Stimulated activated CD8-positive, alpha-beta memory T cell treated with anti-CD3 and anti-CD28 coated beads, Interleukin-2, amount 100 ng/mL, for 1 hour (primary cell): Measurements from ENCODE around the gene TENT4B.

Source experiments
- DNase-seq, 2 donors: peaks; one replicate each; pipeline ENCODE4 v3.0.0-alpha.2; 2020; ENCODE audit warnings: low read depth in 2 of 2

TENT4B gene

DNA sequence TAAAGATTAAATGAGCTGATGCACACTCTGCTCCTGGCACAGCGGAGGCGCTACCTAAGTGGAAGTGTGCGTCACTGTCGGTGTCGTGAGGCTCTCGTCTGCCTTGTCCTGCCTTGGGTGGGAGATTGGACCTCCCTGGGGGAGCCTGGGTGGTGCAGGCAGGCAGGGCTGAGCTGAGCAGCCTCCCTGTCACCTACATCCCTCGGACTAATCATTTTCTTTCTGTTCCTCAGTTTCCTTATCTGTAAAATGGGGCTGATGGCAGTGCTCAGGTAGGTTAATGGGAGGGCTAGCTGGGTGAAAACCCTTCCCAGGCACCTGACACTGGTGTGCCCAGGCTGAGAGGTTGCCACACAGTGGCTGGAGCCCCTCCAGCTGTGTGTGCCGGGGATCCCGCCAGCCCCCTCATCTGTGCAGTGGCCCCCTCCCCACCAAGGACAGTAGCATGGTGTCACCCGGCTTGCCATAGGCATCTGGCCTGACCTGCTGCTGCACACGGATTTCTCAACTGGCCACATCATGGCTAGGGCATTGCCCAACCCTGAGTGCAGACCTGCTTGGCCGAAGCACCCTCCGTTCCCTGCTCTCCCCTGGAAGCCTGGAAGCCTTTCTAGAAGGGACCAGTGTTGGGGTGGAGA, 117.5 kb downstream of the TENT4B start:
- no peak for DNase-seq

DNA sequence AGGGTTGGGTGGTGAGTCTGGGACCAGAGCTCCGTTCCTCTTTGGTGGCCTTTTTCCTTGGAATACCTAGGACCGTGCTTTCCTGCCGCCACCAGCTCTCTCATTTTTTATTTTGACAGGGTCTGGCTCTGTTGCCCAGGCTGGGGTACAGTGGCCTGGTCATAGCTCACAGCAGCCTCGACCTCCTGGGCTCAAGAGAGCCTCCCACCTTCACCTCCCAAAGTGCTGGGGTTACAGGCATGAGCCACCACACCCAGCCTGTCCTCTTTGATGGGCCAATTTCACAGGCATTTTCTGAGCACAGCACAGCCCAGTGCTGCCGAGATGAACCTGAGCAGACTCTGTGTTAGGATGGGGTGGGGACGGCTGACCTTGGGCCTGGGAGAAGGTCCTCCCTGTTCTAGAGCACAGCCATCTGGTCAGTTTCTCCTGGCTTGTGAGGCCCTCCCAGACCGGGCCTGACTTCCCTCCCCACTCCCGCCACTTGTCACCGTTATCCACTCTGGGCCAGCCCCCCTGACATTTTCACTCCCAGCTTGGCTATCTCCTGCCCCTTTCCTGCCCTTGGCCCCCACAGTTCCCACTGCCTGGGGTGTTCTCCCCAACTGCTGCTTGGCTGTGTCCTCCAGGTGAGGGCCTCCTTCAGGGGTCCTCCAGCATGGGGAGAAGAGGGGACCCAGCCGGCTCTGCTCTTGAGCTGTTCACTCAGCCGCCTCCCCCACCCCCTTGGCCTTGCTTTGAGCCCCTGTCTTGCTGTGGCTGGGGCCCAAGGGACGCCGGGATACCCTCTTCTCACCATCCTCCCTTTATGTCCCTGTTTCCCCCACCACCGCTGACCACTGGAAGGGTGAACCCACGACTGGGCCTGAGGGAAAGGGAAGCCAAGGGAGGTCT, 118.3 kb downstream of the TENT4B start:
- no peak for DNase-seq

DNA sequence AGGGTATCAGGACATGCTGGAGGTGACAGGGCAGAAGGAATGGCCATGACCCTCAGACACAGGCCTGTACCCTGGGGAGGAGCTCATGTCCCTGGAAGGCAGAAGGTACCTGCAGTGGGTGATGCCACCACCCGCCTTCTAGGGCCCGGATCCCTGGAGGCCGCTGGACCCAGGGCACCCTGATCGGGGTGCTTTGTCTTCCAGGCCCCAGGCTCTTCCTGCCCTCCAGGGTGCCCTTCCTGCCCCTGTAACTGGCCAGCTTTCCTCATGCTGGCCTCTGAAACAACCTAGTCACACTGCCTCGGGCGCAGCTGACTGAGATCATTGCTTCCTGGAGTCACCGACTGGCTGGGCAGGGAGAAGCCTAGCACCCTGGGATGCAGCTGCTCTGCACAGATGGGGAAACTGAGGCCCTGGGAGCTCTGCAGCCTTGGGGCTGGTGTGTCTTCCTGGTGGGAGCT, 119.0 kb downstream of the TENT4B start:
- no peak for DNase-seq

DNA sequence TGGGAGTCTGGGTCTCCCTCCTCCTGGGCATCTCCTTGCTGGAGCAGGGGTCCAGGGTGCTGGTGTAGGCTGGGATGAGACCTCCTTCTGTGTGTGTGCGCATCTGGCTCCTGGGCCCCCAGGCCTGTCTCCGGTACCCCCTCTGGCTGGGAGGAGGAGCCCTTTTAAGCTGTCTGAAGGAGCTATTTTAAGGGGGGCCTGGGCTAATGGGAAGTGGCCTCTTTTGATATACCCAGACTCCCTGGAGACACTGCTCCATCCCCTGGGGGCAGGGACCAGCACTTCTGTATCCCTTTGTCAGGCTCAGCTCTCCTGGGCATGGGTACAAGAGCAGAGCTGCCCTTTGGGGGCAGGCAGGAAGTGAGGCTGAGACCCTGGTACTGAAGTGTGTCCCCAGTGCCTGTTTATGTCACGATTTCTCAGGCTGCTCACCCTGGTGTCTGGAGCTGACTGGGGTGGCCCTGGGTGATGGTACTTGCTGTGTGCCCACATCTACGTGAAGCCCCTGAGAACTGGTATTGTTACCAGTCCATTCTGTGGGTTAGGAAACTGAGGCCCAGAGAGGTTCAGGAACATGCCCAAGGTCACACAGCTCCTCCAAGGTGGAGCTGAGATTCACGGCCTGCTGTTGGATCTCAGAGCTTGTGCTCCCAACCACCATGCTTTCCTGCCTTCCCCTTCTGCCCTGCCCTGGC, 119.7 kb downstream of the TENT4B start:
- no peak for DNase-seq

DNA sequence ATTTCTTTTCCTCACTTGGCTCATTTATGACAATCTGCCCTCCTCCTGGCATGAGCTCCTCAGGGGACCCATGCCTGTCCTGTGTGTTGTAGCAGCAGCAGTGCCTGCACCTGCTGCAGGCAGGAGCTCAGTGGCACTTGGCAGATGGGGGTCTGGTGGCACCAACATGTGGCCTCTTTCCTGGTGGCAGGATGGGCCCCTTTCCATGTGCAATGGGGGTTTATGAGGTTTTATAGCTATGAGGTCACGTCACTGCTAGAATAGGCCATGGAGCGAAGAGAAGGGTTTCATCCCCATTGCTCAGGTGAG, 120.2 kb downstream of the TENT4B start:
- no peak for DNase-seq

DNA sequence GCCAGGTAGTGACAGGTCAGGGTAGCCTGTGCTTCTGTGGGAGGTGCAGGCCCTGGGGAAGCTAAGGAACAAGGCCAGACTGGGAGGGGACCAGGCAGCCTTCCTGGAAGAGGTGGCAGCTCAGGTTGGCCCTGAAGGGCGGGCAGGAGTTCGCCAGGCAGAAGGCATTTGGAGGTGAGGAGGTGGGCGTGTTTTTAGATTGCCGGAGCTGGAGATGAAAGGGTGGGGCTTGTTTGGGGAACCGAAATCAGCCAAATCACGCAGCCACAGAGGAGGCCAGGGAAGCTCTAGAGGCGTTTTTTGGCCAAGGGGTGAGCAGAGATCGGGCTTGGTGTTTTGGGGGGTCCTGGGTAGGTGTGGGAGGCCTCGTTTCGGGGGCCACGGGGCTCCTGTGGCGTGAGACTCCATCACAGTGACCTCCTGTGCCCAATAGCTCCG, 120.8 kb downstream of the TENT4B start:
- DNase-seq = no peak

DNA sequence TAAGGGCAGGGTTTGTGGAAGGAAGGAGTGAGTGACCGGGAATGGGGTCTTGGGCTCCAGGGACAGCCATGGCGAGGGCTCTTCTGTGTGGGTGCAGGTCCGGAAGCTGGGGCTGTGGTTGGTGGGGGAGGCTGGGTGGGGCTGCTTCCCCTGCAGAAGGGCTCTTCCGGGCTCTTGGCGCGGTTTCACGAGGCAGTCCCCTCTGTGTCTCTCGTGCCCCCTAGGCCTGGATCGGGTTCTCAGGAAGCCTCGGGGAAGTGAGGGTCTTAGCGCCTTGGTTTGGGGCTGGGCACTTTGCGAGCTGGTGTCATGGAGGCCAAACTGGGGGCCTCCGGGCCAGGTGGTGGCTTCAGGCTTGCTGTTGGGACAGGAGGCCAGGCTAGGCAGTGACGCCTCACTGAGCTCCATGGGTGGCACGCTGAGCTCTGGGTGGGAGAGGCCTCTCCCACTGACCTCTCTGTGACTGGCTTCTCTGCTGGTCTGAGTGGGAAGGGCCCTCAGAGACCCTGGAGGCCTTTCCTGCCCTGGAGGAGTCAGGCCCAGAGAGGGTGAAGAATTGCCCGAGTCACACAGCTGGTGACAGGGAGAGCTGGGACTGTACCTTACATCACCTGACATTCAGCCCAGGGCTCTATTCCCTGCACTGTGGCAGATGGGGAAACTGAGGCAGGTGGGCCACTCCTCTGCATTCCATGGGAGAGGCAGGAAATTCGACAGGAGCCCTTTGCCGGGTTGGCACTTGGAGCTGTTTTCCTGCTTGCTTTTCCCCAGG, 121.4 kb downstream of the TENT4B start:
- DNase-seq = peak; percentile 27 to 33

DNA sequence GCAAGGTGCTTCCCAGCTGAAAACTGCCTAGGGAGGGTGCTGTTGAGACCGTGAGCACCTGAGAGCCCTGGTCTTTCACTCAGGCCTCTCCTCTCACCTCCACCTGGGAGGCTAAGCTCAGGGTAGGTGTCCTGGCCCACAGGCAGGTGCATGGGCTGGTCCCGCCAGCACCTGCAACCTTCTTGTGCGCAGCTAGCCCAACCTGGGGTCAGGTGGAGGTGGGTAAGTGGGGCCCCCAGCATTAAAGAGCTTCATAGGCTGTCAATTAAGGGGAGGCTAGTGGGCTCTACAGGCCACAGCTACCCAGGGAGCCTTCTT, 122.0 kb downstream of the TENT4B start:
- no peak for DNase-seq

DNA sequence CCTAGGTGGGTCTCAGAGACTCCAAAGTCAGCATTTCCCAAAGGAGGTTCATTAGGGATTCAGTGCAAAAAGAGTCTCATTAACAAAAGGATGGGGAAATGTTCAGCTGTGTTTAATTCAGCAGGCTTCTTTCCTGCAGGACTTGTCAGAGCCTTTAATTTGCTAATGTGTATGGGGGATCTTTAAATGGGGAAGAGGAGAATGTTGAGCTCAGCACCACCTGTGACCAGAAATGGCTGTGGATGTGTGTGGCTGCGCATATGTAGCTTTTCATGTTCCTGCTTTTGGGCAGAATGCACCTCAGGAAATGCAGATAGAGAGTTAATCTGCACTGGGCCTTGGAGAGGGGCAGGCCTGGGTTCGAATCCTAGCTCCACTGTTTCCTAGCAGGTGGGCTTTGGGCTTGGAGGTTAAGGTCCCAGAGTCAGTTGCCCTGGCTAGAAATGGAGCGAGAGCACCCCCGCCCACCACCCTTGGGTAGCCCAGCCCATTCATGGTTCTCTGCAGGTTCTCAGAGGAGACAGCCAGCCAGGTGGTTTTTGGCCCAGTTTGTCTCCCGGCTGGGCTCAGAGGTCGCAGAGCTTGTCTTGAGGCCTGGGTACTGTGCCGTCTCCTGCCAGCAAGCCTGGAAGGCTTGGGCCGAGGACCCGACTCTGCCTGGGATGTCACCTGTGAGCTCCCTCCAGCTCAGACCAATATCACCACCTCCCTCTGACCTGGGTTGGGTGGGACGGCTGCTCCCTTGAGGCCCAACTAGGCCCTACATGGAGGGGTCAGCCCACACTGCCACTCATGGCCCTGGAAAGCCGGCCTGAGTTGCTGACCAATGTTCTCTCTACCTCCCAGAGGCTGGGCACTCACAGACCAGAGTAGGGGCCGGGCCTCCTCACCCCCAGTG, 122.6 kb downstream of the TENT4B start:
- DNase-seq = no peak

DNA sequence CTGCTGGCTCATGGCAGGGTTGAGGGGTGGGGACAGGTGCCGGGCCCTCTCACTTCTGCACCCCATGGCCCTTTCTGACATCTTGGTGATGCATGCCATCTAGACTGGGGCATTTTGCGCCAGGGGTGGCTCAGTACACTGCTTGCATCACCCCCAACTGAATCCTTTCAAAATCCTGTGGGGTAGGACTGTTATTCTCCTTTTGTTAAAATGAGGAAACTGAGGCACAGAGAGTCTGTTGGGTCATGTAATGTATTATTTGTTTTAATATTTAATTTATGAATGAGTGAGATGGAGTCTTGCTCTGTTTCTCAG, 123.2 kb downstream of the TENT4B start:
- DNase-seq = no peak

DNA sequence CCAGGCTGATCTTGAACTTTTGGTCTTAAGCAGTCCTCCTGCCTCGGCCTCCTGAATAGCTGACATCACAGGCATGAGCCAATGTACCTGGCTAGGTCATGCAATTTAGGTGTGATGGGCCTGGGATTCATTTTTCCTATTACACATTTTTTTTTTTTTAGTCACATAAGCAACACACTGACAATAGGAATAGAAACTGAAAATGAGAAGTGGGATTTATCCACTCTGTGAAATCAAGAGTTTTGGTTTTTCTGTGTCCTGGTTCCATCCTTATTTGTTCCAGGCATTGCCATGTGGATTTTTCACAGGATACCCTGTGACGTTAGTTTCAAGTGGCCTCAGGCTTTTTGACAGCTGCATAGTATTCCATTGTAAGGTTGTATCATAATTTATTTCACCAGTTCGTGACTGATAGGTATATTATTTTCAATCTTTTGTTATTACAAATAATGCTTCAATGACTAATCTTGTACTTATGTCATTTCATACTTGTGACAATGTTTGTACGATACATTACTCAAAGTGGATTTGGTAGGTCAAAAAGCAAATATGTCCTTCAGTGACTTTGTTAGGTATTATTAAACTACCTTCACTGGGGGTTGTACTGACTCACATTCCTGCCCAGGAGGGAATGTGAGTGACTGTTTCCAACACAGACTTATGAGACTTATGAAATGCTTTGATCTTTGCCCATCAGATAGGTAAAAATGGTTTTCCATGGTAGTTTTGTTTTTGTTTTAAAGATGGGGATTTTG, 123.9 kb downstream of the TENT4B start:
- DNase-seq = no peak

DNA sequence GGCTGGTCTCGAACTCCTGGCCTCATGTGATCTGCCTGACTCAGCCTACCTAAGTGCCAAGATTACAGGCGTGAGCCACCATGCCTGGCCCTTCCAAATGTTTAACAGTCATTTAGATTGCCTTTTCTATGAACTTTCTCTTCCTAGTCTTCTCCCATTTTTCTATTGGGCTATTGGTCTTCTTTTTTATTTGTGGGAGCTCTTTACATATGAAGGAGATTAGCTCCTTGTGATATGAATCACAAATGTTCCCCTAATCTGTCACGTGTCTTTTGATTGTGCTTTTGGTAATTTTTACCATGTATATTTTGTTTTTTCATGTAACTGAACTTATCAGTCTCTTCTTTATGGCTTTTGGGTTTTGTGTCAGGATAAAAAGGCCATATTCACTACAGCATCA, 125.1 kb downstream of the TENT4B start:
- DNase-seq = no peak

DNA sequence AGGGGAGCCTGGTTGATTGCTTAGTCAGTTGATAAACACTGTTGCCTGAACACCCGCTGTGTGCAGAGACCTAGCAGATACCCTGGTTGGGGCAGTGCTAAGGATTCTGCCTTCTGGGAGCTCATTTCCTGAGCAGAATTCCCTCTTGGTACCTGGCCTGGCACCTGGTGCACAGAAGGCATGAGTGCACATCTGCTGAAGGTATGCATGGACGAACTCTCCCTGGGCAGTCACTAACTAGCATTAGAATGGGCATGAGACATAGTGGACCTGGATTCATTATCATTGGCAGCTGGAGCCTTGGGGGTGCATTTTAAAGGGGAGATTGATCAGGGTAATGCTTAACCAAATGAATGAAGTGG, 126.4 kb downstream of the TENT4B start:
- no peak for DNase-seq

DNA sequence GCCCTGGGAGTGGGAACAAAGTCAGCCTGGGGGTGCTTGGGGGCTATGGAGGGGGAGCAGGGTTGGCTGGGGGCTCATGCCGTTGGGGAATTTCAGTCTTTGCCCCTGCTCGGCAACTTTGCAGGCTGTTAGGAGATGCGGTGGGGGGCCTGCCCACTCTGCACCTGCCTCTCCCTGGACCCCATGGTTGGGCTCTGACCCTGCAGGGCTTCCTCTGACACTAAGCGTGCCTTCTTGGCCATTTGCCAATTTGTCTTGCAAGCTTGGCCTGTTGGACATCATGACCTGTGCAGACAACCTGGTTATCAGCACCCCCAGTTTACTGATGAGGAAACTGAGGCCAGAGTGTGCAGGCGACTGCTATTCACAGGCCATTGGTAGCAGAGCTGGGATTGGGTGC, 127.8 kb downstream of the TENT4B start:
- no peak for DNase-seq
